Smooth muscle cell (in vitro differentiated cells): ENCODE data around the gene MLANA. TPM values are rescaled to one million over a fixed set of nuclear protein-coding genes. Genes with fewer than 3 reads are reported as not detected.

ENCODE experiments used
- DNase-seq: peaks from one replicate; lab custom pipeline; 2025; ENCODE audit not compliant: unreplicated experiment; lab: John Stamatoyannopoulos, UW
- H2AFZ ChIP-seq: fragments of 200-600 bp; sonication (generic); 2 replicates; pipeline ENCODE4 v1.6.0; 2016; ENCODE audit warnings: antibody characterized with exemption, low read depth, mild to moderate bottlenecking
- H3F3A ChIP-seq: fragments of 200-600 bp; sonication (generic); 2 replicates; pipeline ENCODE4 v1.6.0; 2017; ENCODE audit warnings: antibody characterized with exemption, low read depth
- H3K27ac ChIP-seq: fragments of 200-600 bp; sonication (generic); 2 replicates; pipeline ENCODE4 v1.5.1; 2016; ENCODE audit warnings: low read depth, mild to moderate bottlenecking
- H3K27me3 ChIP-seq: fragments of 200-600 bp; sonication (generic); 2 replicates; pipeline ENCODE4 v1.6.1; 2016; ENCODE audit warnings: low read depth, mild to moderate bottlenecking
- H3K36me3 ChIP-seq: fragments of 200-600 bp; sonication (generic); 2 replicates; pipeline ENCODE4 v1.5.1; 2016; ENCODE audit warnings: low read depth
- H3K4me1 ChIP-seq: fragments of 200-600 bp; sonication (generic); 2 replicates; pipeline ENCODE4 v1.5.1; 2016; ENCODE audit warnings: low read depth
- H3K4me2 ChIP-seq: fragments of 200-600 bp; sonication (generic); 2 replicates; pipeline ENCODE4 v1.6.0; 2016; ENCODE audit warnings: mild to moderate bottlenecking
- H3K4me3 ChIP-seq: fragments of 200-600 bp; sonication (generic); 2 replicates; pipeline ENCODE4 v1.5.1; 2016; ENCODE audit warnings: mild to moderate bottlenecking
- H3K79me2 ChIP-seq: fragments of 200-600 bp; sonication (generic); 2 replicates; pipeline ENCODE4 v1.6.0; 2016; ENCODE audit warnings: low read depth, mild to moderate bottlenecking
- H3K9ac ChIP-seq: fragments of 200-600 bp; sonication (generic); 2 replicates; pipeline ENCODE4 v1.6.0; 2016; ENCODE audit warnings: low read depth
- H3K9me3 ChIP-seq: fragments of 200-600 bp; sonication (generic); replicated peaks from 2 replicates; pipeline ENCODE4 v1.5.1; 2016; ENCODE audit warnings: low read depth
- H4K20me1 ChIP-seq: fragments of 200-600 bp; sonication (generic); 2 replicates; pipeline ENCODE4 v1.6.0; 2016; ENCODE audit warnings: low read depth
- WGBS: methylation state at CpG from one replicate; pipeline ENCODE4 v1.1.7; 2016; ENCODE audit warnings: low lambda C conversion rate; 5-methylcytosine and 5-hydroxymethylcytosine counted together
- polyA plus RNA-seq: library from polyadenylated mRNA; unstranded; fragments of >200 nt; fragmentation: Nextera tagmentation; extraction: Ambion mirVana; gene quantifications from 2 replicates; pipeline ENCODE4 v1.2.1, GENCODE V29; 2016
- total RNA-seq: library from RNA; depleted of rRNA; stranded (reverse); fragments of >200 nt; gene quantifications from 2 replicates; pipeline ENCODE4 v1.2.3, GENCODE V29; 2014
- TF ChIP-seq, protein P1 (sequence below): fragments of 200-600 bp; sonication (generic); IDR thresholded peaks from 2 replicates; pipeline ENCODE4 v1.5.1; 2017; ENCODE audit warnings: borderline replicate concordance, mild to moderate bottlenecking, antibody characterized with exemption; ENCODE audit not compliant: insufficient read depth, poor library complexity, severe bottlenecking

Gene MLANA
- total and polyA plus RNA-seq, 2 experiments from 2014 or later: not detected

DNA sequence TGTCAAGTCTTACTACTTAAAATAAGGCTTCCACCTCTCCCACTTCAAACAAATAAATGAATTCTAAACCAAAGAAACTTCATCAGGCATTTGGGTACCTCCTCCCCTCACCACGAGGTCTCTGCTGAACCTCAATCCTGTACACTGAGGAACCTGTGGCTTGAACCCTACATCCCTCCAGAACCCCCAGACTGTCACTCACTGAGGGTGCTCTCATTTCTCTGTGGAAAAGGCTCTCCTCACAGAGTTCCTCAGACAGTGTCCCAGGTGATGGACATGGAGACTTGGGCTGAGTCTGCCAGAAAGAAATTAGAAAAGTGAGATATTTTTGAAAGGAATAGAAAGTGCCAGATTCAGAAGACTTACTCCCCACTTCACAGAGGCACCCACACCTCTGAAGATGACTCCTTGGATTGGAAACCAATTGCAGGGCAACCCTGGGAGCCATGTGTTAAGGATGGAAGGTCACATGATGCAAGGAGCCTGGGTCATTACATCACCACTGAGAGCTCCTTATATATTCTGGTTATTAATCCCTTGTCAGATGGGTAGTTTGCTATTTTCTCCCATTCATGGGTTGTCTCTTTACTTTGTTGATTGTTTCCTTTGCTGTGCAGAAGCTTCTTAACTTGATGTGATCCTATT, 19.8 kb downstream of the MLANA start:
- no peak for DNase-seq
- H3K4me1 ChIP-seq: no peaks in the 10 kb centered on the region
- TF ChIP-seq, protein P1, sequence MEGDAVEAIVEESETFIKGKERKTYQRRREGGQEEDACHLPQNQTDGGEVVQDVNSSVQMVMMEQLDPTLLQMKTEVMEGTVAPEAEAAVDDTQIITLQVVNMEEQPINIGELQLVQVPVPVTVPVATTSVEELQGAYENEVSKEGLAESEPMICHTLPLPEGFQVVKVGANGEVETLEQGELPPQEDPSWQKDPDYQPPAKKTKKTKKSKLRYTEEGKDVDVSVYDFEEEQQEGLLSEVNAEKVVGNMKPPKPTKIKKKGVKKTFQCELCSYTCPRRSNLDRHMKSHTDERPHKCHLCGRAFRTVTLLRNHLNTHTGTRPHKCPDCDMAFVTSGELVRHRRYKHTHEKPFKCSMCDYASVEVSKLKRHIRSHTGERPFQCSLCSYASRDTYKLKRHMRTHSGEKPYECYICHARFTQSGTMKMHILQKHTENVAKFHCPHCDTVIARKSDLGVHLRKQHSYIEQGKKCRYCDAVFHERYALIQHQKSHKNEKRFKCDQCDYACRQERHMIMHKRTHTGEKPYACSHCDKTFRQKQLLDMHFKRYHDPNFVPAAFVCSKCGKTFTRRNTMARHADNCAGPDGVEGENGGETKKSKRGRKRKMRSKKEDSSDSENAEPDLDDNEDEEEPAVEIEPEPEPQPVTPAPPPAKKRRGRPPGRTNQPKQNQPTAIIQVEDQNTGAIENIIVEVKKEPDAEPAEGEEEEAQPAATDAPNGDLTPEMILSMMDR: no peak
- H3K36me3 ChIP-seq: peaks cover 3% of the 10 kb centered on the region
- no peaks in the 10 kb centered on the region for H3K27me3 ChIP-seq
- no peaks in the 10 kb centered on the region for H3K79me2 ChIP-seq
- H3K4me2 ChIP-seq: no peak overlapping the region
- H4K20me1 ChIP-seq: no peaks in the 10 kb centered on the region
- H3K27ac ChIP-seq: no peak overlapping the region
- H3K4me3 ChIP-seq: no peak overlapping the region
- no peaks in the 10 kb centered on the region for H3F3A ChIP-seq
- H3K9me3 ChIP-seq: no peaks in the 10 kb centered on the region
- 92% methylated on average over 1 of the region's 1 CpG for WGBS
- no peak overlapping the region for H2AFZ ChIP-seq
- no peak overlapping the region for H3K9ac ChIP-seq

DNA sequence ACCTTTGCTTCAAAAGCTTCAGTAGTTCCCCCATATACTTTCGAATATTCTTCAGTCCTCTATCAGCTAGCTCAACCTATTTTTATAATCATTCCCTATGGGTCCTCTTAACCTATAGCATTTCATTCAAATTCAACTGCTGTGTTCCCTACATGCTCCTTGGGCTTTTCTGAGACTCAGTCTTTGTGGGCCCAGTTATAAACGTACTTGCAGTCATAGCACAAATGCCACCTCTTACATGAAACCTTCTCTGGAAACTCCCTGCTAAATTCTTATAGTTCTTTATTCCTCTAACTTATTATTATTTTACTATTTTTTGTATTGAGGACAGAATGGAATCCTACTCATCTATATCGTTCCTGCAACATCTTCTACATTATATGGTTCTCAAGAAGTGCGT, 24.7 kb downstream of the MLANA start:
- DNase-seq: no peak
- 97% methylated on average over 4 of the region's 4 CpGs for WGBS

GRCh38 chr9:5917273-5917672, 26.6 kb downstream of the MLANA start:
- no peak overlapping the region for H3K4me2 ChIP-seq
- no peaks in the 10 kb centered on the region for H3F3A ChIP-seq
- no peaks in the 10 kb centered on the region for H3K9me3 ChIP-seq
- no peak overlapping the region for H3K9ac ChIP-seq
- no peaks in the 10 kb centered on the region for H4K20me1 ChIP-seq
- no peaks in the 10 kb centered on the region for H3K79me2 ChIP-seq
- TF ChIP-seq, protein P1: no peak
- DNase-seq: no peak
- no peak overlapping the region for H3K4me3 ChIP-seq
- no peaks in the 10 kb centered on the region for H3K4me1 ChIP-seq
- no peaks in the 10 kb centered on the region for H3K27me3 ChIP-seq
- no peak overlapping the region for H3K27ac ChIP-seq
- whole genome bisulfite sequencing: 95% methylated on average over 4 of the region's 4 CpGs
- peaks cover 13% of the 10 kb centered on the region for H3K36me3 ChIP-seq
- H2AFZ ChIP-seq: no peak overlapping the region

More for the DNA sequence above, 24.7 kb downstream of the MLANA start:
- Histone ChIP-seq H3K9me3 (no peaks in the 10 kb centered on the region), H3K27ac (no peak overlapping the region), H4K20me1 (no peaks in the 10 kb centered on the region), H2AFZ (no peak overlapping the region), H3K4me1 (no peaks in the 10 kb centered on the region), H3K9ac (no peak overlapping the region), H3K79me2 (no peaks in the 10 kb centered on the region), H3K27me3 (no peaks in the 10 kb centered on the region), H3F3A (no peaks in the 10 kb centered on the region), H3K4me2 (no peak overlapping the region), H3K4me3 (no peak overlapping the region), H3K36me3 (no peaks in the 10 kb centered on the region)
- TF ChIP-seq, protein P1: no peak

DNA sequence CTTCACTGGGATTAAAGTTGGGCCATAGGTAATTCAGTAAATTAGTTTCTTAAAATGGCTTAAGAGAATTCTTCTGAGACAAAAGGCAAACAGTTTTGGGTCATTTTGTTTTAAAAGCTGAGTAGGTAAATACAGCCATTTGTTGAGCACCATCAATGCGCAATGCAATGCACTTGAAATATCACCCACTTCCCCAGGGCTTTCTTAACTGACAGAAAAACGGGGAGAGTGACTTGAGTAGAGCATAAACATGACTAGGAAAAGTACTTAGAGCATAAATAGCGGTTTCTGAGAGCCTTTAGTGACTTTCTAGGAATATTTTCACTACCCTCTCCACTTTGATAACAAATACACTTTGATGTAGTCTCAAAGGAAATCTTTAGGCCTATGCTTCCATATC, 27.2 kb downstream of the MLANA start:
- no peaks in the 10 kb centered on the region for H4K20me1 ChIP-seq
- no peak for DNase-seq
- H3K4me3 ChIP-seq: no peak overlapping the region
- no peaks in the 10 kb centered on the region for H3K9me3 ChIP-seq
- H3K4me2 ChIP-seq: no peak overlapping the region
- no peaks in the 10 kb centered on the region for H3F3A ChIP-seq
- TF ChIP-seq, protein P1: no peak
- no peak overlapping the region for H2AFZ ChIP-seq
- no peak overlapping the region for H3K27ac ChIP-seq
- no peaks in the 10 kb centered on the region for H3K27me3 ChIP-seq
- H3K4me1 ChIP-seq: no peaks in the 10 kb centered on the region
- H3K36me3 ChIP-seq: peaks cover 14% of the 10 kb centered on the region
- 65% methylated on average over 3 of the region's 3 CpGs for WGBS
- H3K79me2 ChIP-seq: no peaks in the 10 kb centered on the region
- no peak overlapping the region for H3K9ac ChIP-seq
